HEK293 (cell line): ENCODE data around the gene CACNA2D4.

Experiments
- CTCF ChIP-seq: fragments of 450-650 bp; formaldehyde crosslinking; IDR thresholded peaks from 2 replicates; pipeline ENCODE4 v1.5.1; 2016; ENCODE audit warnings: missing biosample characterization, missing genetic modification characterization
- REST ChIP-seq: fragments of 450-650 bp; formaldehyde crosslinking; IDR thresholded peaks from 2 replicates; pipeline ENCODE4 v1.5.1; 2016; ENCODE audit warnings: missing biosample characterization, missing genetic modification characterization
- ZBTB10 ChIP-seq: fragments of 450-650 bp; formaldehyde crosslinking; IDR thresholded peaks from 2 replicates; pipeline ENCODE4 v1.5.1; 2016; ENCODE audit warnings: missing biosample characterization, missing genetic modification characterization
- ZBTB44 ChIP-seq: fragments of 450-650 bp; IDR thresholded peaks from 2 replicates; pipeline ENCODE4 v1.5.1; 2018; ENCODE audit warnings: missing biosample characterization, mild to moderate bottlenecking, missing genetic modification characterization
- ZNF24 ChIP-seq: fragments of 450-650 bp; formaldehyde crosslinking; IDR thresholded peaks from 2 replicates; pipeline ENCODE4 v1.5.1; 2016; ENCODE audit warnings: missing biosample characterization, missing genetic modification characterization
- ZNF274 ChIP-seq, 2 experiments: fragments of 200-500 bp in 1 of 2; fragments of 450-650 bp in 1 of 2; sonication (Bioruptor generic) in 1 of 2; formaldehyde crosslinking in 1 of 2; IDR thresholded peaks; 2 replicates each; pipeline versions ENCODE4 v1.5.1 to v1.6.1; 2014 to 2016; ENCODE audit warnings: borderline replicate concordance in 1 of 2, inconsistent platforms in 1 of 2, low read length in 1 of 2, missing biosample characterization in 1 of 2, missing genetic modification characterization in 1 of 2
- ZNF416 ChIP-seq: fragments of 450-650 bp; formaldehyde crosslinking; IDR thresholded peaks from 2 replicates; pipeline ENCODE4 v1.5.1; 2016; ENCODE audit warnings: missing biosample characterization, missing genetic modification characterization
- ZNF558 ChIP-seq: fragments of 450-650 bp; formaldehyde crosslinking; IDR thresholded peaks from 2 replicates; pipeline ENCODE4 v1.5.1; 2016; ENCODE audit warnings: missing biosample characterization, missing genetic modification characterization
- ZNF571 ChIP-seq: fragments of 450-650 bp; formaldehyde crosslinking; IDR thresholded peaks from 2 replicates; pipeline ENCODE4 v1.5.0; 2017; ENCODE audit warnings: missing biosample characterization, missing genetic modification characterization
- ZNF600 ChIP-seq: fragments of 450-650 bp; formaldehyde crosslinking; IDR thresholded peaks from 2 replicates; pipeline ENCODE4 v1.5.1; 2016; ENCODE audit warnings: missing biosample characterization, missing genetic modification characterization
- ZNF654 ChIP-seq: fragments of 450-650 bp; formaldehyde crosslinking; IDR thresholded peaks from 2 replicates; pipeline ENCODE4 v1.5.1; 2016; ENCODE audit warnings: low read depth, missing biosample characterization, missing genetic modification characterization
- ZNF670 ChIP-seq: fragments of 450-650 bp; formaldehyde crosslinking; IDR thresholded peaks from 2 replicates; pipeline ENCODE4 v1.5.1; 2016; ENCODE audit warnings: missing biosample characterization, missing genetic modification characterization, low read depth
- ZSCAN30 ChIP-seq: fragments of 450-650 bp; IDR thresholded peaks from 2 replicates; pipeline ENCODE4 v1.5.1; 2018; ENCODE audit warnings: missing biosample characterization, mild to moderate bottlenecking, missing genetic modification characterization, moderate library complexity

DNA sequence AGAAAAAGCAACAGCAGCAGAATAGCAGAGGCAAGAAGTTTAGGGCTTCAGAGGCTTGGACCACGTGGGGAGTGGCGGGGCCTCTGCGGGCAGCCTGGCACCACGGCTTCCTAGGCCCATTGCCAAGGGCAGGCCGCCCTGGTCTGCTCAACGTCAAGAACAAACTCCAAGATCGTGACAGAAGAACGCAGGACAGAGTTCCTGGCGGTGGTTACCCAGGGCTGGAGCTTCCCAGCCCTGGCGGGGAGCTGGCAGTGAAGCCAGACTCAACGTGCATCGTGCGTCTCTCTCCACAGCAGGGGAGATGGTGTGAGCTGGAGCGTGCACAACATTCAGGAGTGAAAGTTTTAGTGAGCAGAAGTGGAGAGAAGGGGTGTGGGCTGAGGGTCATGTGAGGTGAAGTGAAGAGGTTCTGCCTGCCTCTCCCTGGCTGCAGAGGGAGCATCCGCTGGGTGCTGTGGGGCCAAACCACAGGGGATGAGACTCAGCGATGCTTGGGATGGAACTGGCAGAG, 13.9 kb upstream of the CACNA2D4 start:
- TF ChIP-seq ZBTB44 (tag by site-specific recombination) (no peak), CTCF (tag by site-specific recombination) (no peak), ZNF558 (tag by site-specific recombination) (no peak), ZNF571 (tag by site-specific recombination) (no peak), ZNF24 (tag by site-specific recombination) (no peak), ZNF600 (peak; percentile 90), REST (tag by site-specific recombination) (no peak), ZNF274 (IDR thresholded peaks at IDR 0.05; ENCODE audit: low read length) (no peak), ZNF274 (tag by site-specific recombination; IDR thresholded peaks at IDR 0.05; ENCODE audit: borderline replicate concordance) (no peak), ZNF670 (no peak), ZNF416 (tag by site-specific recombination) (no peak), ZSCAN30 (tag by site-specific recombination) (no peak), ZNF654 (tag by site-specific recombination) (no peak), ZBTB10 (no peak)
